GM21447 (cell line): ENCODE measurements around the gene SEL1L3.

Source experiments
- ATAC-seq: cut with Tn5 transposase; IDR thresholded peaks from one replicate; pipeline ENCODE4 v1.9.1; 2021; ENCODE audit not compliant: unreplicated experiment

The SEL1L3 gene

DNA sequence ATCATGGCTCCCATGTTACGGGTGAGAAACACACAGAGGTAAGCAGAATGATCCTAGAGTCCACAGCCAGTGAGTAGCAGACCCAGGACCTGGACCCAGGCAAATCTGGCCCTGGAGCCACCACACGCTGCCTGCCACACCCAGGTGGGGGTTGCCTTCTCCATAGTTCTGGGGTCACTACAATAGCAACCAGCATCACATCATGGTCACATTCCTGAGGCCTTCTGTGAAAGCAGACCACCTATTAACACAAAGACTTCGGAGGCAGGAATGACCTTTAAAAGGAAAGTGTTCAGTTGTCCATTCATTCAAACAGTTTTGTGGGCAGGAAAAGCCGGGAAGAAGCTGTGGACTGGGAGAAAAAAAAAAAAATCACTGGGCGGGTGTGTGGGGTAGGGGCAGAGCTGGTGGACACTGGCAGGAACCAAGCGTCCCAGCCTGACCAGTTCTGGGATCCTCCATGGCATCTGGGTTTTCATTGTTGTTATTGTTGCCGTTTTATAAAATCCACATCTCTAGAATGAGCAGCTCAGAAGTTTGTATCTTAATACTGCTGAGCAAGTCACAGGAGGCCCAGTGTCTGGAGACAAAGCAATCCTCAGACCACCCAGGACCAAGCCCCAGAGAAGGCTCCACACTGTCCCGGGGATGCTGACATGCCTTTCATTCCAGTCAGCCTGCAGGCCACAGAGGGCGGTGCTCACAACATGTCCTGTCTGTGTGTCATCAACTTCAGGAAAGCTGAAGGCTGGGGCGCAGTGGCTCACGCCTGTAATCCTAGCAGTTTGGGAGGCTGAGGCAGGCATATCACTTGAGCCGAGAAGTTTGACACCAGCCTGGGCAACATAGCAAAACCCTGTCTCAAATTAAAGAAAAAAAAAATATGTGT lies 67.0 kb downstream of the SEL1L3 start:
- no peak for ATAC-seq

DNA sequence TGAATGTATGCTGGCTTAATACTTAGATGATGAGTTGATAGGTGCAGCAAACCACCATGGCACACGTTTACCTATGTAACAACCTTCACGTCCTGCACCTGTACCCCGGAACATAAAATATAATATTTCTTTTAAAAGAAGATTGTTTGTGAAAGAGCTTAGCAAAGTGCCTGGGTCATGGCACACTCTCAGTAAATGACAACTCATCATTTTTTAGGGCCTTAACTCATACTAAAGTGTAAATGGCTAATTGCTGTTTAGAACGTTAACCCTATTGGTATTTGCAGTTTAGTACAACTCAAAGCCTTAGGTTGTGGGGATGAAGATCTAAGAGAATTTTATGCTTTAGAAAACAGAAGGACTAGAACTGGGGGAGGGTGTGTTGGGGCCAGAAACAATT lies 67.7 kb downstream of the SEL1L3 start:
- no peak for ATAC-seq

DNA sequence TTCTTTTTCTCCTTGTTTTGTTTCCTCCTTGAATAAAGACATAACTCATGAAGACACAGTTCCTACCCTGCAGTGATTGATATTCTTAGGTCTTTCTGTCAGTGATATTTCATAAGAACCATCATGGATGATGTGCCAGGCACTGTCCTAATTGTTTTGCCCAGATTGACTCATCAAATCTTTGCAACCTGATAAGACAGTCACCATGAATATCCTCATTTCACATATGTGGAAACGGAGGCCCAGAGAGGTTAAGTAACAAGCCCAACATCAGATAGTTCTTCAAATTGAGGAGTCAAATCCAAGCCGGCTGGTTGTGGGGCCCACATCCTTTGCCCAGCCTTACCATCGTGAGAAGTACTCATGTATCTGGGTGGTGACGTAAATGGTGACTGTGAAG lies 69.9 kb downstream of the SEL1L3 start:
- no peak for ATAC-seq

DNA sequence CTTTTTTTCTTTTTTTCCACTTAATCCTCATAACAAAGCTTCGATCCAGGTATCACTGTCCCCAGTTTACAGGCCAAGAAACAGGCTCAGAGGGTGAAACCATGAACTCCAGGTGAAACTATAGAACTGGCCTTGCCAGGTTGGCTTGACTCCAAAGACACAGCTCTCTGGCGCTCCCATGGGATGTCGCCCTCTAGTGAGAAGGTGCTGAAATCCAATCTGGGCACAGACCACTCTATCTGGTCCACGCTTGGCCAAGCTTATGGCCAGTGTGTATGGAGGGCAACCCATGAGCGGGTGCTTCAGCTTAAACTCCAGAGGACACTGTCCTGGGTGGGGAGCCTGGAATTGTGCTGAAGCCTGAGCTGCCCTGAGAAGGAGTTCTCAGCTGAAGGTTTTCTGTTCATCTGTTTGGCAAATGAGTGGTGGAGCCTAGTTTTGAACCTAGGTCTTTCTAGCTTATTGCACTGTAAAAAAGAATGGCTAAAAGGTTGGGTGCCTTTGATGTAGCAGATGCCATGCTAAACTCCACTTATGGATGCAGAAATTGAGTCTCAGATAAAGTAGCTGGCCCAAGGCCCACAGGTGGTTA lies 70.5 kb downstream of the SEL1L3 start:
- ATAC-seq, result no peak

DNA sequence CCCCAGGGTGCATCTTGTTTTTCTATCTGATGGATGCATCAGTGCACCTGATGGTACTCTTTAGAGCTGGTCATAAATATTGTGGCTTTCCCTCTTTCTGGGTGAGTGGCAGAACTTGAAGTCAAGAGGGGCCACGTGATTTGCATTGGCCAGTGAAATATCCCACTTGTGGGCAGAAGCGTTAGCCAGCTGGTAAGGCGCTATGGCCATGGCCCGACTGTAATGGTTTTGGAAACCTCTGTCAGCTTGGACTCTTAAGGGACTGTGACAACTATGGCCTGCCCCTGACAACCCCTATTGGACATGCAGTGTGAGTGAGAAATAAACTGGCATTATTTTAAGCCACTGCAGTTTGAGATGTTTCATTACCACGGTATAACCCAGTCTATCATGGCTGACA lies 72.8 kb downstream of the SEL1L3 start:
- no peak for ATAC-seq

DNA sequence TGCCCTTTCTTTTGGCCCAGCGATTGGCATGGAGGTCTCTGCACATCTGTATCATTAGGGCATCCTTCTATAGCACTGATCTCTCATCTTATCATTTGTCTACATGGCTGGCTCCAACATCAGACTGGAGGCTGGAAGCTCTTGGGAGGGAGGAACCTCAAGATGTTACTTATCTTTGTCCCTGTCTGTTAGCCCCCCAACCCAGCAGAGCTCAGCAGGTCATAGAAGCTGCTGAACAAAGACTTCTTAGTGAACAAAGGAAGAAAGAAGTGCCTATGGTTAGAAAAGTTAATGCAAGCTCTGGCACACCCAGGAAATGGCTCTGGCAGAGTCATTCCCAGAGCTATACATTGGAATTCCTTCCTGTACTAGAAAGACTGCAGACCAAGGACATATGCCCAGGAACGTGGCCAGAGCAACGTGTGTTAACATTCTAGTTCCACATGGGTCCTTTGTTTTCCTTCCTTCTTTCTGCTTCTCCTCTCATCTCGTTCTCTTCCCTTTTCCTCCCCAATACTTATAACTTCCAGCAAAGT lies 74.0 kb downstream of the SEL1L3 start:
- no peak for ATAC-seq

DNA sequence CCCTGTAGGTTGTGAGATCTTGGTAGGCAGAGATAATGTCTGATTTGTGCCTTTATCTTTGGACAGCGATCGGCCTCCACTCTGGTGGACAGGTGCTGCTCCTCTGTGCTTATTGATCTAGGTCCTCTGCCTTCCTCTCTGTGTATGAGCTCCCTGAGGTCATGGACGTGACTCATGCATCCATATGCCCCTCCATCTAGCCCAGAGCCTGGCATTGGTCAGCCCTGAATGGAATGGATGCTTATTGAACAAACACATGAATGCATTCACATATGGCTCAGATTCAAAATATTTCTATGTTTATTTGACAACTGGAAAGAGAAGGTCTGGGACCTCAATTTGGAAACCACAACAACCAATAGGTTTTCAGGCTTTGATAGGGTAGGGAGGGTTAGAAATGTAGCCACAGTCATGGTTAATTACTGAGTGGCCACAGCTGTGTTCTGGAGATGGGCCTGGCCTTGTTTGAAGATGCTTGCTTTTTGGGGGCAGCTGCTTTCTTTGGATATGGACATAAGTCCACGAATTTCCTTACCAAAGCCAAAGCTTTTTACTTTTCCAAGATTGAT lies 76.2 kb downstream of the SEL1L3 start:
- ATAC-seq, result no peak

DNA sequence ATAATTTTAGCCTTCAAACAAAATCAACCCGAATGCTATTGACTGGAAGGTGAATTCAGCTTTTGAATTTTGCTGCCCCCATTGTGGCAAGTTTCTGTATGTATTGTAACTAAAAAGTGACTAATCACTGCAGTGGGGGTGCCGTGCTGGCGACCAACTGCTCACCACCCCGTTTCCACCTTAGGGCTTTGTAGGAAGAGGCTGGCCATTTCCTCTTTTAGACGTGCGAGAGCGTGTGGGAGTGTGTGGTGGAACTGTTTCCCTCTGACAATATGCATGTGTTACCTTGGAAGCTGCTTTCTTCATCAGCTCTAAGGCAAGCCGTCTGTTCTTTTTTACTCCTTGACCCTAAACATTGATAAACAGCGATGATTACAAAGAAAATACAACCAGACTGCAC lies 78.8 kb downstream of the SEL1L3 start:
- no peak for ATAC-seq

DNA sequence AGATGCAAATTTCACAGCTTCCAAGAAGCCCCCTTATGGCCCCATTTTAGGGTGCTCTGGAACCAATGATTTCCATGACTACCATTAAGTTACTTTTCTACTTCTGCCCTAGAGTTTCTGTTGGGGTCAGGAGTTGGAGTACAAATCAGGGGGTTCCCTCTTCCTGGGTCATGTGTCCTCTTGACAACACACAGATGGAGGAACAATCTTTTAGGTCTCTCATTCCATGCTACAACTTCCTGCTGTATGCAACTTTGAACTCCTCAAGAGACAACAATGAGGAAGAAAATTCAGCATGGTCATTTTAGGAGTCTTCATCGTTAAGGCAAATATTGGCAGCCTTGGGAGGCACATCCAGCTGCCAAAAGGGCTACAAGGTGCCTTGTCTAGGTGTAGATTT lies 79.7 kb downstream of the SEL1L3 start:
- no peak for ATAC-seq

DNA sequence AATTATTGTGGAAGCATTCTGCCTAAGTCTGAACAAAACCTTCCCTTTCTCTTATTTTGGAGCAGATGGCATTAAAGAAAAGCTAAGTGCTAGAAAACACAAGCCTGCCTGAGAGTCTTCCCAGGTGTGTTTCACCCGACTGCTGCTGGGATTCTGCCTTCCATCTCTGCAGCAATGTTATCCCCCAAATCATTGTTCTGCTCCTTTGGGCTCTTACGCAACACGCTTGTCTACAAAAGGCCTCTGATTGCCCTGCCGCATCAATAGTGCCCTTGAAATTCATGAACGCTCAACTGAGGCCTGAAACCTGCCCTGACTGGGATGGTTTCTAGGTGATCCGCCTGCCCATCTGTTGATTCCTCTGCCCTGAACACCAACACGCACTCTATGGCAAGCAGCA lies 80.3 kb downstream of the SEL1L3 start:
- no peak for ATAC-seq

DNA sequence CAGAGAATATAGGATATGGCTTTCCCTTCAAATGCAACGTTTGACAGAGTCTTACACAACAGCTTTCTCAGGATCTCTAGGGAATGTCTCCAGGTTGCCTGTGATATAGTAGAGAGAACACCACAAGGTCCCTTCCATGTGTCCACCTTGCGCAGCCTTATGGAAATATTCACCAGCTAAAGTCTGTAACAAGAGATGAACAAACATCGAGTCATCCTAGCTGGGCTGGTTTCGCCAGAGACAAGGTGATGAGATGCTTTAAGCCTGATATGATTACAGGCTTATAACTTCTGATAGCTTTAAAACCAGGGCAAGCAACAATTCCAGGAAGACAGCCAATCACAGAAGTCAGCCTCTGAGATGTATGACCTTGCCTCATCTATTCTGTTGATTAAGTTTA lies 83.8 kb downstream of the SEL1L3 start:
- ATAC-seq, result no peak

DNA sequence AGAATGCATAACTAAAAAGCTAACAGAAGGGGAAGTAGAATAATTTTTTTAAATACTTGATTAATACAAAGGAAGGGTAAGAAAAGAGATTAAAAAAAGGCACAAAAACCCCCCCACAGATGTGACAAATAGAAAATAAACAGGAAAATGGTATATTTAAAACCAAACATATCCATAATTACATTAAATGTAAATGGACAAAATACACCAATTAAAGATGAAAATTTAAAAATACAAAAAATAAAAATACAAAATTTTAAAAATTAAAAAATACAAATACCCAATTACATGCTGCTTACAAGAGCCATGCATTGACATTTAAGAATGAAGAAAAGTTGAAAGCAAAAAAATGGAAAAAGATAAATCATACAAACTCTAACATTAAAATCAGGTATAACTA lies 86.0 kb downstream of the SEL1L3 start:
- no peak for ATAC-seq

DNA sequence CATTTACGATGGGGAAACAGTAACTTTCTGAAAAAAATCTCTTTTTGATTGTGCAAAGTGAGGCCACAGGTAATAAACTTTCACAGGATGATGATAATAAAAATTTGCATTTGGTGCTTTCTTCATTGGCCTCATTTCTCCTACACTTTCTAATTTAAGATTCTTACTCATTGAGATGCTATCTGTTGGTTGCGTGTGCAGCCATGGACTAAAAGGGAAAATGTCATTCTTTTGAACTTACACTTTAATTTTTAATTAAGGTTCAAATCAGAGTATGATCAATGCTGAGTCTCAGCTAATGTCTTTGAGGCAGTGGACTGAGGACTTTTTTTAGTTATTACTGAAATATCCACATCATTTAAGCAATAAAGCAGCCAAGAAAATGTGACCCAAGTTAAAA lies 87.6 kb downstream of the SEL1L3 start:
- no peak for ATAC-seq

DNA sequence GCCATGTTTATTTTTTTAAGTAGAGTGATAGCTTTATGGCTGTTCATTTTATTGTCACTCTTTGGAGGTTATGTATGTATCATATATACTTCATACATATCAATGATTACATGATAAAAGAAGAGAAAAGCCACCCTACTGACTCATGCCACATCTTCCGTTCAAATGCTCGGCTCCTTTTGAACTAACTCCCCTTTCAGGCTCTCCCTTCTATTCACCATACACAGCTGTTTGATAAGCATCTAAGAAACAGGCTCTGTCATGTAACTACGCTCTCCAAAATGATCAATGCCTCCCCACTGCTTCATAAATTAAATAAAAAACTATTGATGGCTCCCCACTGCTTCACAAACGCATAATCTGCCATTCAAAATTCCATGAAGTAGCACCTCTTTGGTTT lies 89.4 kb downstream of the SEL1L3 start:
- ATAC-seq, result no peak

DNA sequence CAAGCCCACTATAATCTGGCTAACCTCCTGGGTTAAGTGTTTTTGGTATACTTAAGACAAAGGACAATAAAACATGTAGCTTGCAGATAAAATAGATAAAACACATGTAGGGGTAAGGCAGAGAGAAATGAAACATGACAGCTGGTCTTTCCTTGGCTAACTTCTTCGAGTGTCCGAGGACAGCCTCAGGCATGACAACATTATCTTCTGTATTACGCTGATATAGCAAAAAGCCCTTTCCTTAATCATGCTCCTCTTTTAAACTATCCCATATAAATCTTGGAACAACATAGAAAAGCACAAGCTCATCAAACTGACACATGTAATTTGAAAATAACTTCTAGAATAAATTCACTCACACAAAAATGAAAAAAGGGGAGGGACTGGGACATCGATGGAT lies 91.1 kb downstream of the SEL1L3 start:
- ATAC-seq, result no peak

DNA sequence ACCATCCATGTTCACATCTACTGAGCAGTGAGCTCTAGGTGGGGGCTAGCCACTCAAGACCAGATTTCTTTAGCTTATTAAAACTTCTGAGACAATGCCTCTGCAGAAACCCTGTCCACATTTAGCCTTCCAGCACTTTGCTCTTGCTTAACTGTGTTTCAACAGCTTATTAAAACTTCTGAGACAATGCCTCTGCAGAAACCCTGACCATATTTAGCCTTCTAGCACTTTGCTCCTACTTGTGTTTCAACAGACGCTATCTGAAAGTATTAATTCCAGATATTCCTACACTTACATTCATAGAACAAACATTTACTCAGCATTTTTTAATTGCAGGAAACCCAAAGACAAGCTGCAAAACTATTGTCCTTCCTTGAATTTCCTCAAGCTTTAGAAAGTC lies 91.9 kb downstream of the SEL1L3 start:
- ATAC-seq, result no peak

DNA sequence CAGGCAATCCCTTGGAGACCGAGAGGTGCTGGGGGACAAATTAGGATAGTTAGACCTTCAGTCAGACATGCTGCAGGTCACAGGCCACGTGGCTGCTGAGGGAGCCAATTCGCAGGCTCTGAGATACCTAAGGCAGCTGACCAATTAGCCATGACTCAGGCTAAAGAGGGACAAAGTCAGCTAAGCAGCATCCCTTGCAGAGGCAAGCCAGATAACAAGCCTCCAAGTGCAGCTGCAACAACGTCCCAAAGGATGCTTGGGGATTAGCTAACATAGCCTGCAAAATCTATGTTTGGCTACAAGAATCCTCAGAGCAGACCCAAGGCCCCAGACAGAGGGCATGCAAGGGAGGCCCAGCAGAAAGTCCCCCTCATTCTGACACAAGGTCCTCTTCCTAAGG lies 93.5 kb downstream of the SEL1L3 start:
- ATAC-seq, result no peak

DNA sequence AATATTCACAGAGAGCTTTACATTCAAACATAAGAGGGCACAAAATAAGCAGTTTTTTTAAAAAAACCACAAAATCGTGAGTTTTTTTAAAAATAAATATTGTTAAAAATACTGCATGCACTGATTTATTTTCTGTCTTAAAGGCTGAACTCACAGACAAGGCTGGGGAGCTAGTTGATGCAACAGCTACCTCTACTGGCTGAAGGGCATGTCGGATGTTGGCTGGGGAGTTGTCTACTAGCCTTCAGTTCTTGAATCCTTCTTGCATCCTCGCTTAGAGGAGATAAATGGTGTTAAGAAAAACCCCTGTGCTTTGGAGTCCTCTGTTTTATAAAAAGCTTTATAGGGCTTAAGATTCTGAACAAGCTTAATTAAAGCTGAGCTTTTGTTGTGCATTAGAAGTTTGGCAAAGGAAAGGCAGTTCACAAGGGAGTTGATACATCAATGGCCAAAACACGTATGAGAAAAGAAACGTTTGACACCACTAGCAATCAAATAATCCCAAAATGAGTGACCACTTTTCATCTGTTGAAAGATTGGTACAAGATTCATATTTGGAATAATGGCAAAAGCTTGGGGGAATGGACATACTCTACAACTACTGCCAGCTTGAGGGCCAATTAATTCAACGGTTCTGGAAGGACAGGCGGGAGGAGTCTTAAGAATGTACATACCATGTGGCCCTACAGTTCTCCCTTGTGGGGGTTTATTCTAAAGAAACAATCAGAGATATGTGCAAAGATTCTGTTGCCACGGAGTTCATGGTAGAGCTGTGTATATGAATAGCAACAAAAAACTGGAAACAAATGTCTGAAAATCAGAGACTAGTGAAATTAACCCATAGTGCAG lies 94.7 kb downstream of the SEL1L3 start:
- no peak for ATAC-seq

DNA sequence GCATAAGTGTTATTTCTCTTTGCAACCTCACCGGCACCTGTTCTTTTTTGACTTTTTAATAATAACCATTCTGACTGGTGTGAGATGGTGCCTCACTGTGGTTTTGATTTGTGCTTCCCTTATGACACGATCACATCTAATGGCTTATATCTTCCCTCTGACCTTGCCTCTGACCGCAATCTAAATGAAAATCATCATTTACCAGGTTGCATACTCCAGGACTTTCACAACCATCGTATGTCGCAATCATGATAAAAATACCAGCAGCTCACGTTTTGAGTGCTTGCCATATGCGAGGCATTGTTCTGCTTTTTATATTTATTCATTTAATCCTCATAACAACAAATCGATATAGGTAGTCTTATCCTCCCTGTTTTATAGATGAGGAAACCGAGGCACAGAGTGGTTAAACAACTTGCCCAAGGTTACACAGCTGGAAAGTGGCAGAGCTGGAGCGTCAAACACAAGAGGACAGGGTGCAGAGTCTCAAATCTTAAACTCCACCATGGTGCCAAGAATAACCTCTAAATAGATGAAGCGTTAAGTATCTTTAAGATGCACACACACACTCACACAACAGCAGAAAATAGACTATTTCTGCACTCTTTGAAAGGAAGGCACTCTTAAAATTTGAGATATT lies 102.2 kb downstream of the SEL1L3 start:
- no peak for ATAC-seq

DNA sequence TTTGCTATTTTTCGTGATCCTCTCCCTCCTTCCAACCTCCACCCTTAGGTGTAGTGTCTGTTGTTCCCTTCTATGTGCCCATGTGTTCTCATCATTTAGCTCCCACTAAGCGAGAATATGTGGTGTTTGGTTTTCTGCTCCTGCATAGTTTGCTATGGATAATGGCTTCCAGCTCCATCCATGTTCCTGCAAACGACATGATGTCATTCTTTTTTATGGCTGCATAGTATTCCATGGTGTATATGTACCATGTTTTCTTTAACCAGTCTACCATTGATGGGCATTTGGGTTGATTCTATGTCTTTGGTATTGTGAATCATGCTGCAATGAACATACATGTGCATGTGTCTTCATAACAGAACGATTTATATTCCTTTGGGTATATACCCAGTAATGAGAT lies 102.7 kb downstream of the SEL1L3 start:
- no peak for ATAC-seq

DNA sequence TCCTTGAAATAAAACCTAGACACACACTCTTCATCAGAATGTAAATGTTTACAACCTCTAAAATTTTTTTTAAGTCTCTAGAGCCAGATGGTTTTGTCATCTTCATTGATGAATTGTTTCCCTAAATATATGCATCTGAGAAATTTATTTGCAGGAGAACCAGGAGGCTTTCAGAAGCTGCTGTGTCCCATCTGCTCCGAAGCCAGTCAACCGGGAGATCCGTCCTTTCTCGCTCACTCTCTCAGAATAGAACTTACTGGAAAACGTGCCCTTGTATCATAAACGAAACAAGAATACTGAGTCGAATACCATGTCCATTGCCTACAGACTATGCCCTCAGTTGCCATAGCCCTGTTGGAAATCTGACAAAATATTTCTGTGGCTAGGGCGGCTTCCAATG lies 103.7 kb downstream of the SEL1L3 start:
- ATAC-seq, result no peak
